H9 (cell line): ENCODE results near the gene FBN3. TPM values are rescaled to one million over a fixed set of nuclear protein-coding genes. Genes with fewer than 3 reads are reported as not detected.

Source experiments
- DNase-seq: peaks from one replicate; pipeline ENCODE4 v3.0.0-alpha.2; 2017
- H2AFZ ChIP-seq: one replicate; pipeline ENCODE4 v1.6.1; 2013; ENCODE audit warnings: mild to moderate bottlenecking, low read length, control low read depth, moderate library complexity
- H2AK5ac ChIP-seq: 2 replicates; pipeline ENCODE4 v1.6.1; 2013; ENCODE audit warnings: low read length, control low read depth, mixed read lengths; ENCODE audit not compliant: insufficient read length
- H2BK120ac ChIP-seq: one replicate; pipeline ENCODE4 v1.6.1; 2013; ENCODE audit warnings: low read depth, mild to moderate bottlenecking, low read length, control low read depth, inconsistent platforms; ENCODE audit not compliant: poor library complexity, severe bottlenecking
- H2BK12ac ChIP-seq: 2 replicates; pipeline ENCODE4 v1.6.1; 2013; ENCODE audit warnings: low read length, control low read depth, mixed read lengths, low read depth; ENCODE audit not compliant: insufficient read length
- H2BK15ac ChIP-seq: 2 replicates; pipeline ENCODE4 v1.6.1; 2013; ENCODE audit warnings: low read depth, low read length, control low read depth
- H2BK20ac ChIP-seq: one replicate; pipeline ENCODE4 v1.6.1; 2013; ENCODE audit warnings: low read depth, mild to moderate bottlenecking, low read length, control low read depth, inconsistent platforms; ENCODE audit not compliant: poor library complexity, severe bottlenecking
- H2BK5ac ChIP-seq: 2 replicates; pipeline ENCODE4 v1.6.1; 2013; ENCODE audit warnings: low read length, control low read depth, mixed read lengths; ENCODE audit not compliant: insufficient read length
- H3K14ac ChIP-seq: 2 replicates; pipeline ENCODE4 v1.6.1; 2013; ENCODE audit warnings: low read length, control low read depth; ENCODE audit not compliant: insufficient read depth
- H3K18ac ChIP-seq: 2 replicates; pipeline ENCODE4 v1.6.1; 2013; ENCODE audit warnings: low read depth, mild to moderate bottlenecking, mixed read lengths, low read length, control low read depth; ENCODE audit not compliant: insufficient read length
- H3K23ac ChIP-seq: 2 replicates; pipeline ENCODE4 v1.6.1; 2013; ENCODE audit warnings: low read length, control low read depth, mixed read lengths, low read depth; ENCODE audit not compliant: insufficient read length
- H3K23me2 ChIP-seq: 2 replicates; pipeline ENCODE4 v1.6.1; 2013; ENCODE audit warnings: low read depth, mild to moderate bottlenecking, mixed read lengths, low read length, control low read depth; ENCODE audit not compliant: insufficient read length, poor library complexity, severe bottlenecking
- H3K27ac ChIP-seq: 2 replicates; pipeline ENCODE4 v1.5.1; 2013; ENCODE audit warnings: low read length, control low read depth, mixed read lengths, low read depth; ENCODE audit not compliant: insufficient read length
- H3K27me3 ChIP-seq: 2 replicates; pipeline ENCODE4 v1.6.1; 2013; ENCODE audit warnings: low read length, control low read depth, inconsistent platforms; ENCODE audit not compliant: insufficient read depth
- H3K4ac ChIP-seq: 2 replicates; pipeline ENCODE4 v1.6.1; 2013; ENCODE audit warnings: low read depth, mild to moderate bottlenecking, control low read depth, inconsistent platforms, low read length, moderate library complexity
- H3K4me1 ChIP-seq: 2 replicates; pipeline ENCODE4 v1.6.1; 2013; ENCODE audit warnings: low read length, control low read depth, inconsistent platforms; ENCODE audit not compliant: insufficient read depth
- H3K4me2 ChIP-seq: 2 replicates; pipeline ENCODE4 v1.6.1; 2013; ENCODE audit warnings: low read length, control low read depth, mixed read lengths; ENCODE audit not compliant: insufficient read length, insufficient read depth
- H3K56ac ChIP-seq: 2 replicates; pipeline ENCODE4 v1.6.1; 2013; ENCODE audit warnings: low read depth, mild to moderate bottlenecking, mixed read lengths, low read length, control low read depth; ENCODE audit not compliant: insufficient read length
- H3K79me1 ChIP-seq: 2 replicates; pipeline ENCODE4 v1.6.1; 2013; ENCODE audit warnings: low read depth, mild to moderate bottlenecking, moderate library complexity, low read length, control low read depth, inconsistent platforms; ENCODE audit not compliant: insufficient read depth, poor library complexity, severe bottlenecking
- H3K79me2 ChIP-seq: 2 replicates; pipeline ENCODE4 v1.6.1; 2013; ENCODE audit warnings: low read length, control low read depth, inconsistent platforms; ENCODE audit not compliant: insufficient read depth
- H3K9ac ChIP-seq: 2 replicates; pipeline ENCODE4 v1.6.1; 2013; ENCODE audit warnings: low read length, control low read depth, mixed read lengths; ENCODE audit not compliant: insufficient read length; ENCODE audit errors: extremely low read depth
- H3K9me3 ChIP-seq: one replicate; pipeline ENCODE4 v1.6.1; 2013; ENCODE audit warnings: low read depth, low read length, inconsistent platforms; ENCODE audit not compliant: control insufficient read depth
- H3T11ph ChIP-seq: one replicate; pipeline ENCODE4 v1.6.1; 2013; ENCODE audit warnings: mild to moderate bottlenecking, low read length, control low read depth, inconsistent platforms
- H4K20me1 ChIP-seq: one replicate; pipeline ENCODE4 v1.6.1; 2013; ENCODE audit not compliant: control insufficient read depth, insufficient read length, insufficient read depth
- H4K5ac ChIP-seq: 2 replicates; pipeline ENCODE4 v1.6.1; 2013; ENCODE audit warnings: low read depth, mild to moderate bottlenecking, mixed read lengths, low read length, control low read depth; ENCODE audit not compliant: insufficient read length
- H4K8ac ChIP-seq: replicated peaks from 2 replicates; pipeline ENCODE4 v1.6.1; 2013; ENCODE audit warnings: low read length, control low read depth, mixed read lengths, low read depth; ENCODE audit not compliant: insufficient read length
- H4K91ac ChIP-seq: 2 replicates; pipeline ENCODE4 v1.6.1; 2013; ENCODE audit warnings: low read depth, mild to moderate bottlenecking, moderate library complexity, mixed read lengths, low read length, control low read depth; ENCODE audit not compliant: insufficient read length
- H3K27ac Mint-ChIP-seq, 3 experiments: 2 replicates in 2 of 3; 3 replicates in 1 of 3; pipeline ENCODE4 v1.8.0; 2020 to 2021; ENCODE audit warnings: mixed read lengths in 3 of 3, mild to moderate bottlenecking in 1 of 3, moderate library complexity in 1 of 3
- H3K27me3 Mint-ChIP-seq: 2 replicates; pipeline ENCODE4 v1.8.0; 2021; ENCODE audit warnings: low read depth, mild to moderate bottlenecking, moderate library complexity, mixed read lengths
- H3K36me3 Mint-ChIP-seq, 3 experiments: 2 replicates in 2 of 3; 3 replicates in 1 of 3; pipeline ENCODE4 v1.8.0; 2020 to 2021; ENCODE audit warnings: low read depth in 3 of 3, mixed read lengths in 3 of 3; ENCODE audit not compliant: insufficient read depth in 1 of 3
- H3K4me1 Mint-ChIP-seq, 2 experiments: 2 replicates each; pipeline ENCODE4 v1.8.0; 2020; ENCODE audit warnings: mixed read lengths in 2 of 2
- H3K4me3 Mint-ChIP-seq, 2 experiments: 2 replicates in 1 of 2; 3 replicates in 1 of 2; pipeline ENCODE4 v1.8.0; 2020 to 2021; ENCODE audit warnings: mild to moderate bottlenecking in 2 of 2, mixed read lengths in 2 of 2, moderate library complexity in 1 of 2
- H3K9me3 Mint-ChIP-seq, 2 experiments: 2 replicates in 1 of 2; 3 replicates in 1 of 2; pipeline ENCODE4 v1.8.0; 2020; ENCODE audit warnings: mild to moderate bottlenecking in 2 of 2, mixed read lengths in 2 of 2, moderate library complexity in 1 of 2
- CTCF ChIP-seq: fragments of 200-600 bp; sonication (generic); conservative IDR thresholded peaks from 3 replicates; pipeline ENCODE4 v1.8.0; 2021; ENCODE audit warnings: antibody characterized with exemption, mild to moderate bottlenecking
- WGBS: extraction: QIAGEN DNeasy Blood & Tissue Kit; methylation state at CpG from one replicate; pipeline ENCODE4 v1.1.7; 2013; ENCODE audit warnings: missing lambda C conversion rate, low lambda C conversion rate, mixed read lengths; ENCODE audit not compliant: insufficient read length; ENCODE audit errors: extremely low coverage; 5-methylcytosine and 5-hydroxymethylcytosine counted together
- total RNA-seq: library from RNA; stranded (reverse); gene quantifications from 2 replicates; pipeline ENCODE4 v1.2.1, GENCODE V29; 2021

FBN3 gene
- total RNA-seq, 1 experiment from 2014 or later, result 31.0 TPM

- no peak for DNase-seq
- Histone ChIP-seq H3K4ac (no peak overlapping the region), H4K8ac (no peak overlapping the region), H2BK120ac (no peak overlapping the region), H4K5ac (no peak overlapping the region), H3K14ac (no peak overlapping the region), H3K27me3 (no peaks in the 10 kb centered on the region), H3K56ac (no peak overlapping the region), H3K79me1 (no peaks in the 10 kb centered on the region), H2BK12ac (no peak overlapping the region), H3K18ac (no peak overlapping the region), H2BK20ac (no peak overlapping the region), H3K4me2 (no peak overlapping the region), H3K23me2 (no peaks in the 10 kb centered on the region), H3K27ac (no peak overlapping the region), H2BK15ac (no peak overlapping the region), H2BK5ac (no peak overlapping the region), H3K4me1 (no peaks in the 10 kb centered on the region; the same call in 1 of the 2 replicates), H3K9me3 (no peaks in the 10 kb centered on the region), H2AFZ (no peak overlapping the region), H4K20me1 (no peaks in the 10 kb centered on the region), H2AK5ac (no peak overlapping the region), H3K23ac (no peak overlapping the region), H4K91ac (no peak overlapping the region), H3K79me2 (no peaks in the 10 kb centered on the region), H3K9ac (no peak overlapping the region), H3T11ph (no peak overlapping the region)
- 100% methylated on average over 1 of the region's 2 CpGs for WGBS
- Mint-ChIP-seq H3K36me3 (peaks cover 7 to 28% (median 15%) of the 10 kb centered on the region in 3 experiments; a peak in 5 of 7 replicates), H3K27me3 (no peaks in the 10 kb centered on the region), H3K9me3 (no peaks in the 10 kb centered on the region), H3K4me3 (no peak overlapping the region), H3K4me1 (peaks cover 12 to 14% of the 10 kb centered on the region in 2 experiments), H3K27ac (no peak overlapping the region)
- TF ChIP-seq CTCF, result no peak
These were observed 31.4 kb downstream of the FBN3 start for GRCh38 chr19:8117991-8118390.
